HG03378 (cell line): ENCODE results near the gene PXMP4.

Experiments used
- ATAC-seq: cut with Tn5 transposase; IDR thresholded peaks from one replicate; pipeline ENCODE4 v1.9.1; 2021; ENCODE audit warnings: mild to moderate bottlenecking, moderate library complexity; ENCODE audit not compliant: unreplicated experiment

Gene PXMP4

GRCh38 chr20:33732166-33732970 is 12.3 kb upstream of the PXMP4 start:
- ATAC-seq, result peak; percentile 48

- peak; percentile 42 for ATAC-seq
Measured at GRCh38 chr20:33731693-33732165, 11.6 kb upstream of the PXMP4 start, which contains the start of gene ZNF341. Gene ZNF341 (plus strand): TSS chr20:33731996. CDS start chr20:33732022, 26 bp downstream.

GRCh38 chr20:33730946-33731692 is 11.0 kb upstream of the PXMP4 start:
- ATAC-seq, result no peak

GRCh38 chr20:33729101-33729500 is 9.0 kb upstream of the PXMP4 start:
- ATAC-seq, result no peak

GRCh38 chr20:33728463-33728862 is 8.4 kb upstream of the PXMP4 start:
- no peak for ATAC-seq

- no peak for ATAC-seq
Measured at GRCh38 chr20:33727806-33728205, 7.7 kb upstream of the PXMP4 start.

GRCh38 chr20:33727115-33727479 is 7.0 kb upstream of the PXMP4 start:
- no peak for ATAC-seq

GRCh38 chr20:33725607-33726264 is 5.6 kb upstream of the PXMP4 start:
- ATAC-seq, result no peak

- ATAC-seq, result no peak
Measured at GRCh38 chr20:33724439-33725094, 4.5 kb upstream of the PXMP4 start.

- no peak for ATAC-seq
Measured at GRCh38 chr20:33721391-33722140, 1.5 kb upstream of the PXMP4 start.

- ATAC-seq, result no peak
Measured at GRCh38 chr20:33719277-33719988, 677 bp downstream of the PXMP4 start.

- ATAC-seq, result no peak
Measured at GRCh38 chr20:33716498-33716897, 3.6 kb downstream of the PXMP4 start.

GRCh38 chr20:33713865-33714367 is 6.2 kb downstream of the PXMP4 start:
- no peak for ATAC-seq

GRCh38 chr20:33711446-33711738 is 8.7 kb downstream of the PXMP4 start:
- no peak for ATAC-seq

GRCh38 chr20:33710681-33711445 is 9.2 kb downstream of the PXMP4 start:
- no peak for ATAC-seq

GRCh38 chr20:33709905-33710541 is 10.1 kb downstream of the PXMP4 start:
- no peak for ATAC-seq

GRCh38 chr20:33709398-33709797 is 10.7 kb downstream of the PXMP4 start:
- no peak for ATAC-seq

GRCh38 chr20:33707668-33708067 is 12.4 kb downstream of the PXMP4 start:
- no peak for ATAC-seq
